Thyroid gland (tissue), 4 donors: ENCODE measurements around the gene NRP2.

Experiments
- CTCF ChIP-seq, 6 experiments: fragments of 200-600 bp in 3 of 6; fragments of 450-650 bp in 3 of 6; sonication (generic) in 3 of 6; IDR thresholded peaks; one replicate each; pipeline ENCODE4 v1.5.1; 2016 to 2019; ENCODE audit warnings: antibody characterized with exemption in 6 of 6, mild to moderate bottlenecking in 2 of 6, inconsistent platforms in 1 of 6, moderate library complexity in 1 of 6
- POLR2A ChIP-seq, 2 donors: fragments of 450-650 bp; IDR thresholded peaks; one replicate each; pipeline ENCODE4 v1.6.1; 2017; ENCODE audit warnings: antibody characterized with exemption in 2 of 2, mild to moderate bottlenecking in 2 of 2, moderate library complexity in 1 of 2

GRCh38 chr2:205689820-205690219 is 7.5 kb downstream of the NRP2 start:
- TF ChIP-seq CTCF (IDR thresholded peaks at IDR 0.05) = no peak
- TF ChIP-seq POLR2A (IDR thresholded peaks at IDR 0.05) = no peak
